ENCODE results near the gene OTUB2. TPM values are rescaled to one million over a fixed set of nuclear protein-coding genes. Genes with fewer than 3 reads are reported as not detected.

OTUB2 gene
- total and polyA plus RNA-seq, 4 donors, result 0.28 to 0.92 (median 0.63) TPM

DNA sequence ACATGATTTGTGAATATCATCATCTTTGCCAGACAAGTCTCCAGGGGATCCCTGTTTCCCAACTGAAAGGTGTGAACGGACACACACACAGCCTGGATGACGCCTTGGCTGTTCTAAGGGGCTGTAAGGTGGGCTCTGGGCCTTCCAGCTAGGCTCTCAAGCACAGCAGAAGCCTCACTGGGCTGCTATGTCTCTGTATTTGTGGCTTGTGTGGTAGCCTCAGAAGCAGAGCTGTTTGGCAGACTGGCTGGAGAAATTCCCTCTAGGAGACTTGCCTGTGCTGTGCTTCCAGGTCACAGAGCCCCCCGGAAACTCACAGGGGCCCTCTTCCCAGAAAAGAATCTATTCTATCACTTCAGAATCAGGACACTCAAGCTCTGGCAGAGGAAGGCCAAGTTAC lies 21.4 kb downstream of the OTUB2 start:
- no peak for DNase-seq (ENCODE audit: low spot score)
- TF ChIP-seq, protein P1, sequence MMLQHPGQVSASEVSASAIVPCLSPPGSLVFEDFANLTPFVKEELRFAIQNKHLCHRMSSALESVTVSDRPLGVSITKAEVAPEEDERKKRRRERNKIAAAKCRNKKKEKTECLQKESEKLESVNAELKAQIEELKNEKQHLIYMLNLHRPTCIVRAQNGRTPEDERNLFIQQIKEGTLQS (IDR thresholded peaks at IDR 0.05), result no peak
- TF ChIP-seq EGR1 (IDR thresholded peaks at IDR 0.05; ENCODE audit: low read depth in 2 of 2), result no peak
- TF ChIP-seq SP1 (IDR thresholded peaks at IDR 0.05), result no peak
- no peak for TF ChIP-seq JUND (IDR thresholded peaks at IDR 0.05)
- TF ChIP-seq TAF1 (conservative IDR thresholded peaks at IDR 0.05), result no peak
- TF ChIP-seq RXRA (IDR thresholded peaks at IDR 0.05), result no peak
- no peak for TF ChIP-seq HNF4G (IDR thresholded peaks at IDR 0.05)
- TF ChIP-seq, protein P2, sequence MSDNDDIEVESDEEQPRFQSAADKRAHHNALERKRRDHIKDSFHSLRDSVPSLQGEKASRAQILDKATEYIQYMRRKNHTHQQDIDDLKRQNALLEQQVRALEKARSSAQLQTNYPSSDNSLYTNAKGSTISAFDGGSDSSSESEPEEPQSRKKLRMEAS (IDR thresholded peaks at IDR 0.05), result no peak
- TF ChIP-seq, protein P3, sequence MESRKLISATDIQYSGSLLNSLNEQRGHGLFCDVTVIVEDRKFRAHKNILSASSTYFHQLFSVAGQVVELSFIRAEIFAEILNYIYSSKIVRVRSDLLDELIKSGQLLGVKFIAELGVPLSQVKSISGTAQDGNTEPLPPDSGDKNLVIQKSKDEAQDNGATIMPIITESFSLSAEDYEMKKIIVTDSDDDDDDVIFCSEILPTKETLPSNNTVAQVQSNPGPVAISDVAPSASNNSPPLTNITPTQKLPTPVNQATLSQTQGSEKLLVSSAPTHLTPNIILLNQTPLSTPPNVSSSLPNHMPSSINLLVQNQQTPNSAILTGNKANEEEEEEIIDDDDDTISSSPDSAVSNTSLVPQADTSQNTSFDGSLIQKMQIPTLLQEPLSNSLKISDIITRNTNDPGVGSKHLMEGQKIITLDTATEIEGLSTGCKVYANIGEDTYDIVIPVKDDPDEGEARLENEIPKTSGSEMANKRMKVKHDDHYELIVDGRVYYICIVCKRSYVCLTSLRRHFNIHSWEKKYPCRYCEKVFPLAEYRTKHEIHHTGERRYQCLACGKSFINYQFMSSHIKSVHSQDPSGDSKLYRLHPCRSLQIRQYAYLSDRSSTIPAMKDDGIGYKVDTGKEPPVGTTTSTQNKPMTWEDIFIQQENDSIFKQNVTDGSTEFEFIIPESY (IDR thresholded peaks at IDR 0.05), result no peak
- TF ChIP-seq YY1 (IDR thresholded peaks at IDR 0.05), result no peak
- no peak for TF ChIP-seq GABPA (IDR thresholded peaks at IDR 0.05 in 1 of 2, conservative IDR thresholded peaks at IDR 0.05 in 1 of 2)
- TF ChIP-seq, protein P4, sequence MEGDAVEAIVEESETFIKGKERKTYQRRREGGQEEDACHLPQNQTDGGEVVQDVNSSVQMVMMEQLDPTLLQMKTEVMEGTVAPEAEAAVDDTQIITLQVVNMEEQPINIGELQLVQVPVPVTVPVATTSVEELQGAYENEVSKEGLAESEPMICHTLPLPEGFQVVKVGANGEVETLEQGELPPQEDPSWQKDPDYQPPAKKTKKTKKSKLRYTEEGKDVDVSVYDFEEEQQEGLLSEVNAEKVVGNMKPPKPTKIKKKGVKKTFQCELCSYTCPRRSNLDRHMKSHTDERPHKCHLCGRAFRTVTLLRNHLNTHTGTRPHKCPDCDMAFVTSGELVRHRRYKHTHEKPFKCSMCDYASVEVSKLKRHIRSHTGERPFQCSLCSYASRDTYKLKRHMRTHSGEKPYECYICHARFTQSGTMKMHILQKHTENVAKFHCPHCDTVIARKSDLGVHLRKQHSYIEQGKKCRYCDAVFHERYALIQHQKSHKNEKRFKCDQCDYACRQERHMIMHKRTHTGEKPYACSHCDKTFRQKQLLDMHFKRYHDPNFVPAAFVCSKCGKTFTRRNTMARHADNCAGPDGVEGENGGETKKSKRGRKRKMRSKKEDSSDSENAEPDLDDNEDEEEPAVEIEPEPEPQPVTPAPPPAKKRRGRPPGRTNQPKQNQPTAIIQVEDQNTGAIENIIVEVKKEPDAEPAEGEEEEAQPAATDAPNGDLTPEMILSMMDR (IDR thresholded peaks at IDR 0.05; ENCODE audit: low read depth, low read length, missing input control), result no peak
- no peak overlapping the region for H3K27ac ChIP-seq (ENCODE audit: low read depth in 1 of 2, low read length in 2 of 2)
- H3K9ac ChIP-seq (ENCODE audit: low read depth in 1 of 2, low read length in 2 of 2), result no peak overlapping the region
- H3K9me3 ChIP-seq (ENCODE audit: control insufficient read depth in 4 of 4, low read length in 3 of 4), result no peaks in the 10 kb centered on the region
- no peaks in the 10 kb centered on the region for H3K27me3 ChIP-seq (ENCODE audit: control insufficient read depth in 4 of 4, insufficient read depth in 4 of 4, low read length in 3 of 4)
- H3K4me1 ChIP-seq (ENCODE audit: control insufficient read depth in 4 of 4, insufficient read depth in 4 of 4, low read length in 3 of 4), result peaks cover 0 to 15% (median 4%) of the 10 kb centered on the region in 4 donors
- H3K4me3 ChIP-seq (ENCODE audit: low read depth in 1 of 3, low read length in 3 of 3), result no peak overlapping the region
- H3K36me3 ChIP-seq (ENCODE audit: control insufficient read depth in 4 of 4, insufficient read depth in 3 of 4, low read depth in 1 of 4, low read length in 3 of 4), result peaks cover 8 to 75% (median 45%) of the 10 kb centered on the region in 4 donors
- WGBS, result 97% methylated on average over 3 of the region's 3 CpGs

DNA sequence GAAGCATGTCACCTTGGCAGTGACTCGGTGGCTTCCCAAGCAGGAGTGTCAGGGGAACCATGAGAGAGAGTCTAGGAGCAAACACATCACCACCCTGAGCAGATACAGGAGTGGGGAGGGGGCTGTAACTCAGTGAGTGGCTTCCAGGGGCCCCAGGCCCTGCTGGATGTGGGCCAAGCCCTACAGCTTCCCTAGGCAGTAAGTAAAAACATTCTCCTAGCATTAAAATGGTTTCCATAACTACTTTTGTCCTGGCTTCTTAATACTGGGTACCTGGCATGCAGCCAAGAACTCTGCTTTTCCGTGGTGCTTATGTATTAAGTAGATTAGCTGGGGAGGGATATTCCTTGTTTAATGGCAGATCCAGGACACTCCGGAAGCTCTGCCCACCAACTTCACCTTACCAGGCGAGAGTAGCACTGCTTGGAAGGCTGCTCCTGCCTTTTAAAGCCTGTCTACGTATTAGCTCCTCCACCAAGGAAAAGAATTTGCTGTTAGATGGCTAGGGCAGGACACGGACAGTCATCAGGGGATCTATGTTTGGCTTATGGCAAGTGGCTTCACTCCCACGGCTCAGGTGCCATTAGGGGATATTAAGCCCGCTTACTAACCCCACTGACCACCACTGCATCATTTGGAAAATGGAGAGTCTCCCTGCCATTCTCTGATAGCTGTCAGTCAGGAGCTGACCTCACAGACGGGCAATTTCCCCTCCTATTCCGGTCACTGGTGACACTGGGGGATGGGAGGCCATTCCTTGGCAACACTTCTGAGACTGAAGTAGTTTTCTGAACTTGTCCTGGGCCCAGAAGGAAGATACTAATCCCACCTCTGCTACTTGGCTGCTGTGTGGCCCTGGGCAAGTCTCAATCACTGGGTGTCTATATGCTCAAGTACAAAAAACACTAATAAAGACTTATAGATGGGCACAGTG lies 22.8 kb downstream of the OTUB2 start:
- peaks cover 0 to 14% (median 3%) of the 10 kb centered on the region in 4 donors for H3K4me1 ChIP-seq (ENCODE audit: control insufficient read depth in 4 of 4, insufficient read depth in 4 of 4, low read length in 3 of 4)
- 90% methylated on average over 10 of the region's 10 CpGs for WGBS
- H3K27me3 ChIP-seq (ENCODE audit: control insufficient read depth in 4 of 4, insufficient read depth in 4 of 4, low read length in 3 of 4), result no peaks in the 10 kb centered on the region
- no peak overlapping the region for H3K4me3 ChIP-seq (ENCODE audit: low read depth in 1 of 3, low read length in 3 of 3)
- peaks cover 8 to 81% (median 50%) of the 10 kb centered on the region in 4 donors for H3K36me3 ChIP-seq (ENCODE audit: control insufficient read depth in 4 of 4, insufficient read depth in 3 of 4, low read depth in 1 of 4, low read length in 3 of 4)
- TF ChIP-seq RAD21 (IDR thresholded peaks at IDR 0.05), result no peak
- TF ChIP-seq, protein P2 (IDR thresholded peaks at IDR 0.05), result no peak
- H3K9me3 ChIP-seq (ENCODE audit: control insufficient read depth in 4 of 4, low read length in 3 of 4), result no peaks in the 10 kb centered on the region
- H3K27ac ChIP-seq (ENCODE audit: low read depth in 1 of 2, low read length in 2 of 2), result no peak overlapping the region
- H3K9ac ChIP-seq (ENCODE audit: low read depth in 1 of 2, low read length in 2 of 2), result no peak overlapping the region
- no peak for DNase-seq (ENCODE audit: low spot score)
